ENCODE measurements around the gene PXMP4.

Gene PXMP4

DNA sequence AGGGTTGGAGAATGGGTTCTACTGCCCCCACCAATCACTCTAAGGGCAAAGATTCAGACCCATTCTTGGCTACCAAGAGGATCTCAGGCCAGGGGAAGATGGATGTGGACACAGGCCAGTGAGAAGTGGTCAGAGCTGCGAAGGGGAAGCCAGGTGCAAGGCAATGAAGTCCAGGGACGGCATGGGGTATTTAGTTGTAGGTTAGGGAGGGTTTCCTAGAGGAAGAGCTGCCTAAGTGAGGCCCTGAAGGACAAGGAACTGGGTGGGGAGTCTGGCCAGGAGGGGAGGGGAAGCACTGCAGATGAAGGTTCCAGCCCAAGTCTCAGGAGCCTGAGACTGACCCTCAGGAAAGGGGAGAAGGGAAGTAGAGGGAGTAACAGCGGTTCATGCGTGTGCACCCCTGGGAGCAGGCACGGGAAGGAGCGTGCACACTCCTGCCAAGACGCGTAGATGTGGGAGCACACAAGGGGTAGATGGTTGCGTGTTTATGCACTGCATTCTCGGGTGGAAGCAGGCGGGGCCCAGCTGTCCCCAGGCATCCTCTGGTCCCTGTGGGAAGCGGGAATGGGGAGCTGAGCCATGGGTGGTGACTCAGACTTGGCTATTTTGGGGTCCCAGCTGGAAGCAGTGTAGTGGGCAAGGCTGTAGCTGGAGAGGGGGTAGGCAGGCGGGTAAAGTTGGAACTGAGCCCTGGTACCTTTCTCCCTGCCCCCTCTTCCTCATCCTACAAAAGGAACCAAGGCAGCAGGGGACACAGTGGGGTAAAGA is 50.1 kb downstream of the PXMP4 start:
- H3K4me3 ChIP-seq (ENCODE audit: low read depth, low read length): no peak overlapping the region
- TF ChIP-seq, protein P1, sequence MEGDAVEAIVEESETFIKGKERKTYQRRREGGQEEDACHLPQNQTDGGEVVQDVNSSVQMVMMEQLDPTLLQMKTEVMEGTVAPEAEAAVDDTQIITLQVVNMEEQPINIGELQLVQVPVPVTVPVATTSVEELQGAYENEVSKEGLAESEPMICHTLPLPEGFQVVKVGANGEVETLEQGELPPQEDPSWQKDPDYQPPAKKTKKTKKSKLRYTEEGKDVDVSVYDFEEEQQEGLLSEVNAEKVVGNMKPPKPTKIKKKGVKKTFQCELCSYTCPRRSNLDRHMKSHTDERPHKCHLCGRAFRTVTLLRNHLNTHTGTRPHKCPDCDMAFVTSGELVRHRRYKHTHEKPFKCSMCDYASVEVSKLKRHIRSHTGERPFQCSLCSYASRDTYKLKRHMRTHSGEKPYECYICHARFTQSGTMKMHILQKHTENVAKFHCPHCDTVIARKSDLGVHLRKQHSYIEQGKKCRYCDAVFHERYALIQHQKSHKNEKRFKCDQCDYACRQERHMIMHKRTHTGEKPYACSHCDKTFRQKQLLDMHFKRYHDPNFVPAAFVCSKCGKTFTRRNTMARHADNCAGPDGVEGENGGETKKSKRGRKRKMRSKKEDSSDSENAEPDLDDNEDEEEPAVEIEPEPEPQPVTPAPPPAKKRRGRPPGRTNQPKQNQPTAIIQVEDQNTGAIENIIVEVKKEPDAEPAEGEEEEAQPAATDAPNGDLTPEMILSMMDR (IDR thresholded peaks at IDR 0.05; ENCODE audit: low read depth, low read length): no peak
- in situ Hi-C loops (cut with HindIII; ENCODE audit: low sequenced_read_pairs): no loop called here
- no peak for DNase-seq (ENCODE audit: low read depth, low spot score)

DNA sequence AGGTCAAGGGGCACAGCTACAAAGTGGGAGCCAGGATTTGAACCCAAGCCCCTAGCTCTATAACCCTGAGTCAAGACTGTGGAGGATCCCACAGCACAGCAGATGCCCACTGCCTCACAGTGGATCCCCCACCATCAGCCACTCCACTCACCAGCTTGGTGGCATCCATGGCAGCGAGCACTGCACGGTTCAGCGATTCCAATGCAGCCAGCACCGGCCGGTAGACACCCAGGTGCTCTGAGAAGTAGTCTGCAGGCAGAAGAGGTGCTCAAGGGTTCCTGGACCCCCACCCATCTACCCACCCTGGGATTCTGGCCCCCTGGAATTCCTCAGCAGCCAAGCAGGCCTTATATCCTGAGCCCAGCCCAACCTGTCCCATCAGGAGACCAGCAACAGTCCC is 50.9 kb downstream of the PXMP4 start:
- H3K4me3 ChIP-seq (ENCODE audit: low read depth, low read length): no peak overlapping the region
- in situ Hi-C loops (cut with HindIII; ENCODE audit: low sequenced_read_pairs): no loop called here
- TF ChIP-seq, protein P1 (IDR thresholded peaks at IDR 0.05; ENCODE audit: low read depth, low read length): no peak
- no peak for DNase-seq (ENCODE audit: low read depth, low spot score)

DNA sequence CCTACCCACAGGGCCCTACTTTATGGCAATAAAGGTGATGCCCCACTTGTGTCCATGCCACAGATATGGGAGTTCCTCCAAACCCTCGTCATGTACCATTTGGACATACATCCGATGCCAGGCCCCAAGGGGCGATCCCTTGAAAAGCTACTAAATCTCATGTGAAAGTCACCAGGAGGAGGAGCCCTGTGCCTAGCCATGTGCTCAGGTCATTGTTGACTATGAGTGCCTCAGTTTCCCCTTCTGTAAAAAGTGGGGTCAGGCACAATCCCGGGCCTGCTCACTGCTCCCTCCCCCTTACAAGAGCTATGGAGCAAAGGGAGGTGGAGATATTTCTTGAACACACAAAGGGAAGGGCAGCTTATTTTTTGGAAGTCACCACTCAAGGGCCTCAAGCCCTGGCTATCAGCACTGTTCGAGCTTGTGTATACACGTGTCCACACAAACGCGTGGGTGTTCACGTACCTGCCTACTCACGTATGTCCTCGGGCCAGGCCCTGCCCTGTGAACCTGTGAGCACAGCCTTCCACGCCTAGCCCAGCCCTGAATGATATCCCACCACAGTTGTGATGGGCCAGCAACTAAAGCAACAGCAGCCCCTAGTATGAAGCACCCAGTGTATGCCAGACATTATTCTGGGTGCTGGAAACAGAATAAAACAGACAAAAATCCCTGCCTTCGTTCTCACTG is 51.5 kb downstream of the PXMP4 start:
- TF ChIP-seq, protein P1 (IDR thresholded peaks at IDR 0.05; ENCODE audit: low read depth, low read length): no peak
- no peak overlapping the region for H3K4me3 ChIP-seq (ENCODE audit: low read depth, low read length)
- in situ Hi-C loops (cut with HindIII; ENCODE audit: low sequenced_read_pairs): no loop called here
- DNase-seq (ENCODE audit: low read depth, low spot score): no peak

DNA sequence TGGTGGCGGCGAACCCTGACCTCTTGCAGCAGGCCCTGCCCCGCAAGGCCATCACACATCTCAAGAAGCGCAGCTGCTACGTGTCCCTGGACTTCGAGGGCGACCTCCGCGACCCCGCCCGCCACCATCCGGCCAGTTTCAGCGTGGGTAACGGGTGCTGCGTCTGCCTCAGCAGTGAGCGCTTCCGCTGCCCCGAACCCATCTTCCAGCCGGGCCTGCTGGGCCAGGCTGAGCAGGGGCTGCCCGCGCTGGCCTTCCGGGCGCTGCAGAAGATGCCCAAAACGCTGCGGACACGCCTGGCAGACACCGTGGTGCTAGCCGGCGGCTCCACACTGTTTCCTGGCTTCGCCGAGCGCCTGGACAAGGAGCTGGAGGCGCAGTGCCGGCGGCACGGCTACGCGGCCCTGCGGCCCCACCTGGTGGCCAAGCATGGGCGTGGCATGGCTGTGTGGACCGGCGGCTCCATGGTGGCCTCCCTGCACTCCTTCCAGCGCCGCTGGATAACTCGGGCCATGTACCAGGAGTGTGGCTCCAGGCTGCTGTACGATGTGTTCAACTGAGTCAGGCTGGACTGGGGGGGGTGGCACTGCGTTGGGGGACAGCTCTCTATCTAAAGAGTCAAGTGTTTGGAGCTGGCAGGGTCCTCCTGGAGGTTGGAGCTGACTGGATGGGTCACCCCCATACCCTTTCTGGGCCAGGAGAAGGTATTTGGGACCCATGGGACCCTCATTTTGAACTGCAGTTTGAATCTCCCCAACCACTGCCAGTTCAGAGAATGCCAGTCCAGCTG is 52.2 kb downstream of the PXMP4 start:
- peak; percentile 71 for DNase-seq (ENCODE audit: low read depth, low spot score)
- peak overlapping the region; percentile 29 for H3K4me3 ChIP-seq (ENCODE audit: low read depth, low read length)
- in situ Hi-C loops (cut with HindIII; ENCODE audit: low sequenced_read_pairs): no loop called here
- TF ChIP-seq, protein P1 (IDR thresholded peaks at IDR 0.05; ENCODE audit: low read depth, low read length): peak; percentile 86

DNA sequence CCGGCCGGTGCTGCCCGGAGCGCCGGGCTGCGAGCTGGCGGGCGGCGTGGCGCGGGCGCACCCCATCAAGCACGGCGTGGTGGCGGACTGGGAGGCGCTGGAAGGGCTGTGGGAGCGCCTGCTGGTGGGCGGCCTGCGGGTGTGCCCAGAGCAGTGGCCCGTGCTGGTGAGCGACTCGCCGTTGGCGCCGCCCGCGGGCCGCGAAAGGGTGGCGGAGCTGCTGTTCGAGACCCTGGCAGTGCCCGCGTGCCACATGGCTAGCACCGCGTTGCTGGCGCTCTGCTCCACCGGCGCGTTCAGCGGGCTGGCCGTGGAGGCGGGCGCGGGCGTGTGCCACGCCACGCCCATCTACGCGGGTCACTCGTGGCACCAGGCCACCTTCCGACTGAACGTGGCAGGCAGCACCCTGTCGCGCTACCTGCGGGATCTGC is 52.9 kb downstream of the PXMP4 start:
- DNase-seq (ENCODE audit: low read depth, low spot score): no peak
- TF ChIP-seq, protein P1 (IDR thresholded peaks at IDR 0.05; ENCODE audit: low read depth, low read length): no peak
- in situ Hi-C loops (cut with HindIII; ENCODE audit: low sequenced_read_pairs): no loop called here
- peak overlapping the region; percentile 40 for H3K4me3 ChIP-seq (ENCODE audit: low read depth, low read length)

Data from astrocyte of the spinal cord (primary cell).